Natural killer cell (primary cell): ENCODE data around the gene ZNF835. TPM values are rescaled to one million over a fixed set of nuclear protein-coding genes. Genes with fewer than 3 reads are reported as not detected.

Experiments used
- ATAC-seq, 3 donors: fragments of 150-1000 bp in 2 of 3; fragments of 200-7000 bp in 1 of 3; cut with Tn5 transposase; 1 replicate in 1 of 3; 2 replicates in 2 of 3; pipeline ENCODE4 v1.10.0; 2021; ENCODE audit warnings: mild to moderate bottlenecking in 2 of 3, moderate library complexity in 2 of 3
- DNase-seq, 2 donors: peaks; one replicate each; pipeline versions ENCODE4 v3.0.0 to v3.0.0-alpha.2; 2013 to 2021; ENCODE audit warnings: mixed read lengths in 1 of 2
- H3K27ac ChIP-seq: one replicate; pipeline ENCODE4 v1.5.1; 2013; ENCODE audit warnings: mild to moderate bottlenecking, low read length
- H3K27me3 ChIP-seq: one replicate; pipeline ENCODE4 v1.6.1; 2013; ENCODE audit warnings: low read length; ENCODE audit not compliant: control insufficient read depth, insufficient read depth
- H3K36me3 ChIP-seq: one replicate; pipeline ENCODE4 v1.6.1; 2013; ENCODE audit warnings: low read length; ENCODE audit not compliant: control insufficient read depth, insufficient read depth
- H3K4me1 ChIP-seq: one replicate; pipeline ENCODE4 v1.6.1; 2013; ENCODE audit warnings: low read length; ENCODE audit not compliant: control insufficient read depth, insufficient read depth
- H3K4me3 ChIP-seq: one replicate; pipeline ENCODE4 v1.5.1; 2013; ENCODE audit warnings: low read length
- H3K9me3 ChIP-seq: one replicate; pipeline ENCODE4 v1.6.1; 2013; ENCODE audit warnings: low read length; ENCODE audit not compliant: control insufficient read depth, insufficient read depth
- H3K27ac Mint-ChIP-seq, 2 donors: one replicate each; pipeline ENCODE4 v1.8.0; 2022; ENCODE audit warnings: mild to moderate bottlenecking in 2 of 2, mixed read lengths in 2 of 2, moderate library complexity in 1 of 2
- H3K27me3 Mint-ChIP-seq, 2 donors: one replicate each; pipeline ENCODE4 v1.8.0; 2022; ENCODE audit warnings: low read depth in 2 of 2, mixed read lengths in 2 of 2
- H3K36me3 Mint-ChIP-seq: one replicate; pipeline ENCODE4 v1.8.0; 2022; ENCODE audit warnings: mixed read lengths
- H3K4me1 Mint-ChIP-seq, 2 donors: one replicate each; pipeline ENCODE4 v1.8.0; 2022; ENCODE audit warnings: mixed read lengths in 2 of 2
- H3K4me3 Mint-ChIP-seq: one replicate; pipeline ENCODE4 v1.8.0; 2022; ENCODE audit warnings: mild to moderate bottlenecking, moderate library complexity, mixed read lengths
- H3K9me3 Mint-ChIP-seq, 2 donors: one replicate each; pipeline ENCODE4 v1.8.0; 2022; ENCODE audit warnings: mixed read lengths in 2 of 2
- WGBS: methylation state at CpG from one replicate; pipeline ENCODE4 v1.1.7; 2013; ENCODE audit warnings: missing lambda C conversion rate; ENCODE audit not compliant: insufficient coverage; 5-methylcytosine and 5-hydroxymethylcytosine counted together
- intact Hi-C: fragments of 100-400 bp; cut with micrococcal nuclease; formaldehyde crosslinking; loops from one replicate; pipeline ENCODE4 v1.14.2; 2022
- total RNA-seq, 4 donors: library from RNA; stranded (reverse); fragments of 120-200 nt in 1 of 4; gene quantifications; one replicate each; pipeline versions ENCODE4 v1.2.3 to v1.2.4, GENCODE V29; 2013 to 2022
- TF ChIP-seq, protein P1 (sequence below): fragments of 200-600 bp; IDR thresholded peaks from one replicate; pipeline ENCODE4 v1.8.0; 2022; ENCODE audit warnings: antibody characterized with exemption

Gene ZNF835
- total RNA-seq, 3 donors from 2014 or later (not counting 1 experiment from before 2014, with no cell fraction given) = 0.18 to 2.1 (median 0.92) TPM

DNA sequence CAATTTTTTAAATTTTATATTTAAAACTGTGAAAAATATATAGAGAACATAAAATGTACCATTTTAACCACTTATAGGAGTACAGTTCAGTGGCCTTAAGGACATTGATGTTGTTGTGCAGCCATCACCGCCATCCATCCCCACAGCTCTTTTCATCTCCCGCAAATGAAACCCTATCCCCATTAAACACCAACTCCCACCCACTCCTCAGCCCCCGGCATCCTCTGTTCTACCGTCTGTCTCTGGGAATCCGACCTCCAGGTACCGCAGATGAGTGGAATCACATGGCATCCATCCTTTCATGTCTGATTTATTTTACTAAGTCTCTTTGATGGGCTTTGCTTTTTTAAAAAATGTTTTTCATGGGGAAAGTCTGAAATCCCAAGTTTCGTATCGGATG is 52.4 kb downstream of the ZNF835 start:
- Histone ChIP-seq H3K9me3 (peaks cover 91% of the 10 kb centered on the region), H3K36me3 (peaks cover under 1% of the 10 kb centered on the region), H3K27me3 (no peaks in the 10 kb centered on the region), H3K4me3 (no peak overlapping the region), H3K27ac (no peak overlapping the region), H3K4me1 (no peaks in the 10 kb centered on the region)
- peaks cover 47% of the 10 kb centered on the region for H3K36me3 Mint-ChIP-seq
- no peak overlapping the region for H3K27ac Mint-ChIP-seq
- intact Hi-C loops = no loop called here
- H3K4me1 Mint-ChIP-seq = peaks cover 5 to 9% of the 10 kb centered on the region in 2 donors
- H3K4me3 Mint-ChIP-seq = no peak overlapping the region
- TF ChIP-seq, protein P1, sequence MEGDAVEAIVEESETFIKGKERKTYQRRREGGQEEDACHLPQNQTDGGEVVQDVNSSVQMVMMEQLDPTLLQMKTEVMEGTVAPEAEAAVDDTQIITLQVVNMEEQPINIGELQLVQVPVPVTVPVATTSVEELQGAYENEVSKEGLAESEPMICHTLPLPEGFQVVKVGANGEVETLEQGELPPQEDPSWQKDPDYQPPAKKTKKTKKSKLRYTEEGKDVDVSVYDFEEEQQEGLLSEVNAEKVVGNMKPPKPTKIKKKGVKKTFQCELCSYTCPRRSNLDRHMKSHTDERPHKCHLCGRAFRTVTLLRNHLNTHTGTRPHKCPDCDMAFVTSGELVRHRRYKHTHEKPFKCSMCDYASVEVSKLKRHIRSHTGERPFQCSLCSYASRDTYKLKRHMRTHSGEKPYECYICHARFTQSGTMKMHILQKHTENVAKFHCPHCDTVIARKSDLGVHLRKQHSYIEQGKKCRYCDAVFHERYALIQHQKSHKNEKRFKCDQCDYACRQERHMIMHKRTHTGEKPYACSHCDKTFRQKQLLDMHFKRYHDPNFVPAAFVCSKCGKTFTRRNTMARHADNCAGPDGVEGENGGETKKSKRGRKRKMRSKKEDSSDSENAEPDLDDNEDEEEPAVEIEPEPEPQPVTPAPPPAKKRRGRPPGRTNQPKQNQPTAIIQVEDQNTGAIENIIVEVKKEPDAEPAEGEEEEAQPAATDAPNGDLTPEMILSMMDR = no peak
- DNase-seq = no peak
- ATAC-seq = no peak
- no peaks in the 10 kb centered on the region for H3K27me3 Mint-ChIP-seq
- WGBS = 82% methylated on average over 8 of the region's 8 CpGs
- H3K9me3 Mint-ChIP-seq = peaks cover 6 to 11% of the 10 kb centered on the region in 2 donors

DNA sequence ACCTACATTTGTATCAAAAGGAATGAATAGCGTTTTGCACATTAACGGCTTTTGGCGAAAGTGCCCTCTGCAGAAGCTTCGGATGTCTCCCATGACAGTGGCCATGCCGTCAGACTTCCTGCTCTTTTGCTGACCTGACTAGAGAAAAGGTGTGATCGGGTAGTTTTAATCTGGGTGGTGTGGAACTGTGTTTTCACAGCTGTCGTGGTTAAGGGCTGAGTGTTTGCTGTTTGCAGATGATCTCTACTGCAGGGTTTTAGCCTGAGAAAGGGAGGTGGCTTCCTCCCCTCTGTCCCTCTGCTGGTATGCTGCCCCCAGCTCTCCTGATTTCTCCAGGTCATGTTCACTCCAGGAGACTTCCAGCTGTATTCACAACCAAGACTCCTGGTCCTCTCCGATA is 54.0 kb downstream of the ZNF835 start:
- intact Hi-C loops = no loop called here
- Histone ChIP-seq H3K4me1 (no peaks in the 10 kb centered on the region), H3K27ac (no peak overlapping the region), H3K36me3 (peaks cover 3% of the 10 kb centered on the region), H3K9me3 (peaks cover 88% of the 10 kb centered on the region), H3K4me3 (no peak overlapping the region), H3K27me3 (no peaks in the 10 kb centered on the region)
- Mint-ChIP-seq H3K4me1 (peaks cover 11 to 14% of the 10 kb centered on the region in 2 donors), H3K27ac (no peak overlapping the region), H3K9me3 (peaks cover 10 to 17% of the 10 kb centered on the region in 2 donors), H3K27me3 (no peaks in the 10 kb centered on the region), H3K4me3 (no peak overlapping the region), H3K36me3 (peaks cover 61% of the 10 kb centered on the region)
- no peak for DNase-seq
- TF ChIP-seq, protein P1 = no peak
- WGBS = 96% methylated on average over 8 of the region's 8 CpGs
- ATAC-seq = no peak

GRCh38 chr19:56613639-56614038 is 57.9 kb downstream of the ZNF835 start:
- WGBS = 86% methylated on average over 5 of the region's 5 CpGs
- no peak overlapping the region for H3K27ac Mint-ChIP-seq
- no peaks in the 10 kb centered on the region for H3K4me1 ChIP-seq
- ATAC-seq (no peak), DNase-seq (no peak)
- H3K4me3 Mint-ChIP-seq = no peak overlapping the region
- peaks cover 78% of the 10 kb centered on the region for H3K9me3 ChIP-seq
- no peak overlapping the region for H3K4me3 ChIP-seq
- TF ChIP-seq, protein P1 = no peak
- H3K27me3 ChIP-seq = no peaks in the 10 kb centered on the region
- no peaks in the 10 kb centered on the region for H3K27me3 Mint-ChIP-seq
- peaks cover 14 to 18% of the 10 kb centered on the region in 2 donors for H3K4me1 Mint-ChIP-seq
- peaks cover 4% of the 10 kb centered on the region for H3K36me3 ChIP-seq
- peaks cover 13 to 25% of the 10 kb centered on the region in 2 donors for H3K9me3 Mint-ChIP-seq
- no peak overlapping the region for H3K27ac ChIP-seq
- intact Hi-C loops = no loop called here
- peaks cover 83% of the 10 kb centered on the region for H3K36me3 Mint-ChIP-seq

DNA sequence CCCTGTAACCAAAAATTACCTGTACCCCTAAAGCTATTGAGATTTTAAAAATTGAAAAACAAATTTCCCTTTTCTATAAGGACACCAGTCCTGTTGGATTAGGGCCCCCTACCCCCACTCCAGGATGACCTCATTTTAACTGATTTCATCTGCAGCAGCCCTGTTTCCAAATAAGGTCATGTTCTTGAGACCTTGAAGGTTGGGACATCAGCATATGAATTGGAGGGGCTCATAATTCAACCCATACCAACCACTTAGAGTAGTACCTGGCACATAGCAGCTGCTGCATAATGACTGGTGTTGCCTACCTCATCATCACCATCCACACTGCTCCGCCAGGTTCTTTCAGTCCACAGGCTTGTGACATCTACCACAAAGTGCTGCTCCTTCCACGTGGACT is 58.8 kb downstream of the ZNF835 start:
- H3K27me3 Mint-ChIP-seq = no peaks in the 10 kb centered on the region
- Histone ChIP-seq H3K9me3 (peaks cover 78% of the 10 kb centered on the region), H3K27me3 (no peaks in the 10 kb centered on the region), H3K27ac (no peak overlapping the region), H3K4me1 (no peaks in the 10 kb centered on the region), H3K4me3 (no peak overlapping the region), H3K36me3 (peaks cover 4% of the 10 kb centered on the region)
- H3K9me3 Mint-ChIP-seq = peaks cover 13 to 25% of the 10 kb centered on the region in 2 donors
- intact Hi-C loops = no loop called here
- no peak for DNase-seq
- no peak for ATAC-seq
- H3K27ac Mint-ChIP-seq = no peak overlapping the region
- H3K36me3 Mint-ChIP-seq = peaks cover 81% of the 10 kb centered on the region
- 94% methylated on average over 2 of the region's 2 CpGs for WGBS
- no peak overlapping the region for H3K4me3 Mint-ChIP-seq
- TF ChIP-seq, protein P1 = no peak
- peaks cover 9 to 21% of the 10 kb centered on the region in 2 donors for H3K4me1 Mint-ChIP-seq
